Fibroblast of skin of right biceps (primary cell): Measurements from ENCODE around the gene ARSA.
"Not testable (repeated sequence)": the region's sequence is repeated elsewhere in the genome, so short reads cannot be mapped to it uniquely, and the experiment has no call there.

Experiments
- DNase-seq: peaks from one replicate; pipeline ENCODE4 v3.0.0-alpha.2; 2013

Gene ARSA

DNA sequence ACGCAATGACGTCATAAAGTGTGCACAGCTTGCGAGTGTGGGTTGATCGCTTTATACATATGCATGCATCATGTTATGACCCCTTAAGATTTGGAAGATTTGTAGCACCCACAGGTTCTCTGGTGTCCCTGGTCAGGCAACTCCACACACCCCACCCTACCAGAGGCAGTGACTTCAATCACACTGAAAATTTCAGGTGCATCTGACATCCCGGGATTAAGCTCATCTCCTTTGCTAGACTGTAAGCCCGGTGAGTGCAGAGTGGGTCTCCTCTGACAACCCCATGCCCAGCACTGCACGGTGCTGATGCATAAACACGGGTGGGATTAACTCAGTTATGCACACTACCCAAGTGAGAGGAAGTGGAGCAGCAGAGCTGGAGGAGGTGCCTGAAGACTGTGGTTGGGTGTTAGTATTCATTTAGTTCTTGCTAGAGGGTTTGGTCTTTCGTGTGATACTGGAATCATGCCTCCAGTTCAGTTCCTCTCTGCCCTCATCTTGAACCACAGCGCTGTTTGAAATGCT lies 6.5 kb downstream of the ARSA start:
- DNase-seq: no peak

- no peak for DNase-seq
These were observed 7.2 kb downstream of the ARSA start for GRCh38 chr22:50620593-50621355.

GRCh38 chr22:50614296-50614695 lies 13.7 kb downstream of the ARSA start:
- DNase-seq: not testable (repeated sequence)

GRCh38 chr22:50613291-50613981 lies 14.5 kb downstream of the ARSA start:
- no peak for DNase-seq

- no peak for DNase-seq
These were observed 15.3 kb downstream of the ARSA start for GRCh38 chr22:50612528-50613221.

GRCh38 chr22:50612168-50612527 lies 15.8 kb downstream of the ARSA start:
- no peak for DNase-seq

DNA sequence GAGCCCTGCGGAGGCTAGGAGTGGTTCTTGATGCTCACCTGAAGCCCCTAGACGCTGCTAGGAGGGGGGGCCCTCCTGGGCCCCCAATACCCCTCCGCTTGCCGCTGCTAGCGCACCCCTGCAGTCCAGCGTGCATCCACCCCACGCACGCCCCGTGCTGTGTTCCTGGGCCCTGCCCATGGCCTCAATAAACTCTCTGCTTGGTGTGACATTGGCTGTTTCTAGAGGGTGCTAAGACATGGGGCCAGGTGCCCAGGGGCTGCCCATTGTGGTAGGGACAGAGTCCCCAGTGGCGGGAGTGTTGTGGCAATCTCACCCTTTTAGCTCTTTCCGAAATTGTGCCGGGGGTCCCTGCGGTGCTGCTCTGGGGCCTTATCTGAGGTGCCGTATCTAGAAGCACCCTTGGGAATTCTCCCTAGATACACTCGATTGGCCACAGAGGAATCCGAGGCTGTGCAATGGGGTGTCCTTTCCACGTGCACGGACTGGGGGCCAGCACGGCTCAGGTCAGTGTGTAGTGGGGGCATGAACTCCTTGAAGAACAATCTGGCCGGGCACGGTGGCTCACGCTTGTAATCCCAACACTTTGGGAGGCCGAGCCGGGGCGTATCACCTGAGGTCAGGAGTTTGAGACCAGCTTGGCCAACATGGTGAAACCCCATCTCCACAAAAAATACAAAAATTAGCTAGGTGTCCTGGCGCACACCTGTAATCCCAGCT lies 16.5 kb downstream of the ARSA start:
- DNase-seq: no peak

DNA sequence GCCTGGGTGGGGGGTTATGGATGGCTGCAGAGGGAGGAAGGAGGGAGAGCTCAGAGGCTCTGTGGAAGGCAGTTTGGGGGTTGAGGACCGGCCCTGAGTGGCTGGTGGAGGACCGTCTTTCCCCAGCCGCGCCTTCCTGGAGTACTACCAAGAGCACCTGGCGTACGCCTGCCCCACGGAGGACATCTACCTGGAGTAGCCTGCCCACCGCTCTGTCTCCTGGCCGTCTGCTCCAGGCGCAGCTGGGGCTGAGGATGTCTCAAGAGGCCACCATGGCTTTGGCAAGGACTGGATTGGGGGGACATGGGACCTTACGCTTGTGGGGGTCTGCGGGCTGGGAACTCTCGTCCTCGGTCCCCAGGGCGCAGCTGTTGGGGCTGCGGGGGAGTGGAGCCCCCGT lies 17.4 kb downstream of the ARSA start:
- DNase-seq: no peak

DNA sequence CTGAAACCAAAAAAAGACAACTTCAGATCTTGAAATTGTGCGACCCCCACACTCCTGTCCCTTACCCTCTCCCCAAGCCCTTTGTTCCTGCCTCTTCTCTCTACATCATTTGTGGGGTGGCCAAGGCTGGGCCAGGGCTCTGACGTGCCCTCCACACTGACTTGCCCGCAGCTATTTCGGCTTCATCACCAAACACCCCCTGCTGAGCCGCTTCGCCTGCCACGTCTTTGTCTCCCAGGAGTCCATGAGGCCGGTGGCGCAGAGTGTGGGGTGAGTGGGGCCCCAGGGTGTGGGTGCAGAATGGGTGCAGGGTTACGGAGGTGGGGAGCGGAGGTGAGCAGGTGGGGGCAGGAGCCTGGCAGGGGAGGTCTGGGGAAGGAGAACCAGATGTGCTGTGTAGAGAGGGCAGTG lies 17.9 kb downstream of the ARSA start:
- DNase-seq: no peak

- DNase-seq: no peak
These were observed 18.4 kb downstream of the ARSA start for GRCh38 chr22:50609599-50609998.

DNA sequence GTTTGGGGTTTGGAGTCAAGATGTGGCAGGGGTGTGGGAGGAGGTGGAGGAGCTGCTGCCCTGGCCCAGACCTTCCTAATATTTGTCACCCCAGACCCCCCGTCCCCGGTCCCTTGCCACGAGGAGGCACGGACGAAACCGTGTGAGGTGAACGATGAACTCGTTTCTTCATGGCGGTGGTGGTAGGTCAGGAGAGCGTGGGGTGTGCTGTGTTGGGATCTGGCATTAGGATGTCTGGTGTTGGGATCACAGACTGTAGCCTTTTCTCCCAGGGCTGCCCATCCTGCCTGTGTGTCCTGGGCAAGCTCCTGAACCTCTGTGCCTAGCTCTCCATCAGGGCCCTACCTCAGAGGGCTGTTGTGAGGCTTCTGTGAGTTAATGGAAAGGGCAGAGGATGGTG lies 19.0 kb downstream of the ARSA start:
- DNase-seq: no peak

DNA sequence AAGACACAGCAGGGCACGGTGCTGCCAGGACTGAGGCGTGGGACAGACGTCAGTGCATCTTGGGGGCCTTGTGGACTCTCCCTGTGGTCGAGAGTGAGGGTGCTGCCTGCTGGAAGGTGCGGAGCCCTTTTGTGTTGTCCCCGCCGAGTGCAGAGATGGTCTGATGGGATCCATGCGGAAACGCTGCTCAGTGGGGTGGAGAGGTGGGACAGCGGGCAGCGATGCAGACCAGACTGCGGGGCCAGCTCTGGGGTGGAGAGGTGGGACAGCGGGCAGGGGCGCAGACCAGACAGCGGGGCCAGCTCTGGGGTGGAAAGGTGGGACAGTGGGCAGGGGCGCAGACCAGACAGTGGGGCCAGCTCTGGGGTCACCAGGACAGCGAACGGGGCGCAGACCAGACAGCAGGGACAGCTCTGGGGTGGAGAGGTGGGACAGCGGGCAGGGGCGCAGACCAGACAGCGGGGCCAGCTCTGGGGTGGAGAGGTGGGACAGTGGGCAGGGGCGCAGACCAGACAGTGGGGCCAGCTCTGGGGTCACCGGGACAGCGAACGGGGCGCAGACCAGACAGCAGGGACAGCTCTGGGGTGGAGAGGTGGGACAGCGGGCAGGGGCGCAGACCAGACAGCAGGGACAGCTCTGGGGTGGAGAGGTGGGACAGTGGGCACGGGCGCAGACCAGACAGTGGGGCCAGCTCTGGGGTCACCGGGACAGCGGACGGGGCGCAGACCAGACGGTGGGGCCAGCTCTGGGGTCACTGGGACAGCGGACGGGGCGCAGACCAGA lies 19.7 kb downstream of the ARSA start:
- not testable (repeated sequence) for DNase-seq

DNA sequence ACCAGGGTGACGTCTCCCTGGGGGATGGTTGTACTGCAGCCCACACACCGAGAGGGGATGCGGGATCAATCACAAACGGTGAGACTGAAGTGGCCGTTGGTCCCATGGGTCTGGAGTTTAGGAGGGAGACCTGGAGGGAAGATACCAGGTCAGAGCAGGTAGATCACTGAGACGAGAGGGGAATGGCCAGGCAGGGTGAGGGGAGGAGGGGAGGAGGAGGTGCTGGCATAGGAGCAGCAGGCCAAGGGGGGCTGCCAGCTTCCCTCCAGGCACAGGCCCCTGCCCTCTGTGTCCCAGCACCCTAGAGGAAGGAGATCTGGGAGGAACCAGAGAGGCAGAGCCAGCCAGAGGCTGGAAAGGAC lies 20.3 kb downstream of the ARSA start:
- no peak for DNase-seq

GRCh38 chr22:50606946-50607658 lies 20.9 kb downstream of the ARSA start:
- no peak for DNase-seq

- DNase-seq: no peak
These were observed 21.6 kb downstream of the ARSA start for GRCh38 chr22:50606165-50606945.

DNA sequence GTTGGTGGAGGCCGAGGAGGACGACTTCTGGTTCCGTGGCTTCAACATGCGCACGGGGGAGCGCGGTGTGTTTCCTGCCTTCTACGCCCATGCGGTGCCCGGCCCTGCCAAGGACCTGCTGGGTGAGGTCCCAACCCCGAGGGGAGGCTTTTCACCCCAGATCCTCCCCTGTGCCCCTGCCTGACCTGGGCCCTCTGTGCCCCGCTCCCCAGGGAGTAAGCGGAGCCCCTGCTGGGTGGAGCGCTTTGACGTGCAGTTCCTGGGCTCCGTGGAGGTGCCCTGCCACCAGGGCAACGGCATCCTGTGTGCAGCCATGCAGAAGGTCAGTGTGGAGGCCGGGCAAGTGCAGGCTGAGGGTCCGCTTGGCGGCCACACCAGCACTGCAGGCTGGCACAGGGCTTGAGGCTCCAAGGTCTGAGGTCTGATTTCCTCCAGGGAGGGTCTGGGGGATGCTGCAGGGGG lies 22.3 kb downstream of the ARSA start:
- no peak for DNase-seq

DNA sequence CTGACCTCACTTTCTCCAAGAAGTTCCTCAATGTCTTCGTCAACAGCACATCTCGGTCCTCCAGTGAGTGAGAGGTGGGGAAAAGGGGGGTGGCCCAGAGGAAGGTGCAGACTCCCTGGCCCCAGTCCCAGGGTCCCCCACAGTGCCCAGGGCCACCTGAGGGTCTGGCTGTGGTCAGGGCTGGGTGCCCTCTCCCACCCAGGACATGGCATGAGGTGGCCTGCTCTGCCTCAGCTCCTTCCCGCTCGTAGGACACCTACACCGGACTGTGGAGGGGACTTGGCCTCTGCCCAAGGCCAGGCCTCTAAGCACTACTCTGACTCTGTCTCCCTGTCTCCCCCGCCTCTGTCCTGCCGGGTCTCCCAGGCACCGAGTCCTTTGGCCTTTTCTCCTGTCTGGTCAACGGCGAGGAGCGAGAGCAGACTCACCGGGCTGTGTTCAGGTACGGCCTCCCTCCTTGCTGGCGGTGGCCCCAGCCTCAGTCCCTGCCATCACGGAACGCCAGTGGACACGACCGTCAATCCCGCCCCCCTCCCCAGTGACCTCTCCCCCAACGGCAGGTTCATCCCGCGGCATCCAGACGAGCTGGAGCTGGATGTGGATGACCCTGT lies 22.8 kb downstream of the ARSA start:
- no peak for DNase-seq

- DNase-seq: no peak
These were observed 23.5 kb downstream of the ARSA start for GRCh38 chr22:50604256-50605001.

- no peak for DNase-seq
These were observed 24.3 kb downstream of the ARSA start for GRCh38 chr22:50603511-50604255.
